Fibroblast of upper back skin (primary cell): ENCODE data around the gene DOK6.

ENCODE experiments used
- DNase-seq: peaks from one replicate; pipeline ENCODE4 v3.0.0-alpha.2; 2013

DOK6 gene

DNA sequence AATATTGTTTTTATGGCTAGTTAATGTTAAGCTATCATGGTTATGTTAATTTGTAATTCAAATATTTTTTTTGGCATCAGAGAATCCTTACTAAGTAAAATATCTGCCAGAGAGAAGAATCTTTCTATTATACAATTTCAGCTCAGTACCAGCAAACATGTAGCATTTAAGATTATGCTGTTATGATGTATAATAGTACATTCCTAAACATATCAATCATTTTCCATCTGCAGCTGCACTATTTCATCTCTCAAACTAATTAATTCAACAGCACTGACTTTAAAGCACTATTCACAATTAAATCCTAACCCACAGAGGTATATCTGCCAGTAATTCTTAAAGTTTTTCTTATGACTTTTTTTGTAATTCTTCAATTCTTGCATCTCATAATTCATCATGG, 296.4 kb downstream of the DOK6 start:
- DNase-seq: no peak

DNA sequence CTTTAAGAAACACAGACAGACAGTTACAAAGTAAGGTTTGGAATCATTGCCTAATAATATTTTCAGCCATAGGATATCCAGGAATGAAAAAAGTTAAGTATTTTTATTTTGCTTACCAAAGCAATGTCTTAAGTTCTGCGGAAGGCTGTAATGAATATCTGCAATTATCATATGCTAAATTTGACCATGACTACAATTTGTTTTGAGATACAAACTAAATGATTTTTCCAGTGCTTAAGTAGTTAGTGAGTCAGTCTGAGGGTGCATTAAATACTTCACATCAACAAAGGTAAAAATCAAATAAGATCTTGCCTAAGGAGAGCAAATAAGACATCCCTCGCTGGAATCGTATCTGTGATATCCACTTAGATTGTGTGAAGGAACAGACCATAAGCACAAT, 297.0 kb downstream of the DOK6 start:
- no peak for DNase-seq

DNA sequence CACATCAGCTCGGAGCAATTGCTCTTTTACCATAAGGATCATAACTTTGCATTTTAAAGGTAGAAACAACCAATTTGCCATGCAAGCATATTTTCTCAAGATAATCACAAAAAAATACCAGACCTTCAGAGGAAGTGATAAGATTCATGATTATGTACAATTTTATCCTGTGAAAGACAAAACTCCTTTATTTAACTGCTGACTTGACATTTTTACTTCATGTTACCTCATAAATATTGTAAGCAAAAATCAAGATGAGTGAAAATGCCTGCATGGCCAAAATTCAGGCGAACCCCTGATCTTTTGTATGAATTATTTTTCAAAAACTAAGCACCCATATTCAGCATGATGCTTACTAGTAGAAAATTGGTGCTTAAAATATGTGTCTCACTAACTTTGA, 300.6 kb downstream of the DOK6 start:
- DNase-seq: no peak

DNA sequence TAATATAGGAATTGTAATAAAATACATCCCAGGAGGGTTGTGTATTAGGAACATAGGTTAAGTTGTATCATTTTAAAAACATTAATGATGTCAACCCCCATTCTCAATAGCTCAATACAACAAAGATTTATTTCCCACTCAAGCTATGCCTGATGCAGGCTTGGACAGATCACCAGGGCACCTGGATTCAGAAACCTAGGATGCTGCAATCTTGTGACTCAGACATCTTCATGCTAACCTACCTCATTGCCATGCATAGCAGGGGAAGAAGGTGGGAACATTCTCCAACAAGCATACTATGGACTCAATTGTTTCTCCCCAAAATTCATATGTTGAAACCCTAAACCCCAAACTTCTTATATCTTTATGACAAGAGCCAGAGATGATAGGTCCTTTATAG, 302.8 kb downstream of the DOK6 start:
- no peak for DNase-seq

DNA sequence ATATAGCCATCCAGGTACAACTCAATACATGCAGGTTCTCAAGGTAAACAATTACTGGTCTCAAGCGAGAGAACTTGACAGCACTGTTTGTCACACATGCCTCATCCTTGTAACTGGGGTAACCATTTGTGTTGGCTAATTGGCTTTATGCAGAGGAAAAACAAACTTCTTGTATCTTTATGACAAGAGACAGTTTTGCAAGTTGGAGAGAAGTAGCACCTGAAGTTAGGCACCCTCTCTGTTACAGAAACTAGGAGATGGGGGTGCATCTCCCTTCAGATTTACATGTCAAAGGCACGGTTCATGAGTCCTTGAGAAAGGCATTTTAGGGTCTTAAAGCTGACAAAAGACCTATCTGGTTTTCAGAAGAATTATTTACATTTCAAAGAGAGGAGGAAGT, 305.3 kb downstream of the DOK6 start:
- no peak for DNase-seq

DNA sequence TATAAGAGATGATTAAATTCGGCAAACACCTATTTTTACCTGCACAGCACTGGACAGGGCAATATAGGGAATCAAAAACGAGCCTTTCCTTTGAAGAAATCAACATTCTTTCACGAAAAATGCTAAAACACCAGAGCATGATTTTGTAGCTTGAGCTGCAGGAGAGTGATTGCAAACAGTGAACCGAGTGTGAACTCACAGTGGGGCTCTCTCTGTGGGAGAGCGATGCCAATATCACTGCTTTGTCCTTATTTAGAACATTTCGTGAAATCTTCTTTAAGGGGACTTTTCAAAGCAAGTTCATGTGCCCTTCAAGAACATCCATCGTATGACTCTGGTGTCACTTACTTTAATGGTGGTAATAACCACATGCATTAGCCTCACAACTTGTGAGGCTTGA, 308.2 kb downstream of the DOK6 start:
- no peak for DNase-seq

DNA sequence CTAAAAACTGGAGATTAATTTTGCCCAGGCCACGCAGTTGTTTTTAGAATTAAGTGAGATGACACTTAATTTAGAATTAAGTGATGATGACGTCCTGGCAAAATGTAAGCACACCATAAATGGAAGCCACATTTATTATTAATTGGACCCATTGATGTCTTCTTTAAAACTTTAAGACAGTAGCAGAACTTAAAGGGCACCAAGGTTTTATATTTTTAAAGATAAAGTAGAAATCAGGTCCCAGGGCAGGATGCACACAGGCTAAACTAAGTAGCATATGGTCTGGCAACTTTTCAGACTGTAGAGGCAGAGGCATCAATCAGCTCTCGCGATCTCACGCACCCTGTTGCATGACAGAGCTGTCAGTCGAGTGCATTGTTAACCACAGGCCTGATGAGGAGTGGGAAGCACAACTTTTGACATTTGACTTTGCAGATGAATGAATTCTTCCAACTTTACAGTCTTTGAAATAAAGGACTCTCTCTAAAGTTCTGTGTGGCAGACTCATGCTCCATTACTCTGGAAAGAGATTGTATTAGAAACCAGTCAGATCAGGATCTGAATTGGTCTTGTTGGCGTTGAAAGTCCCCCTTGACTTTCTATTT, 314.6 kb downstream of the DOK6 start:
- DNase-seq: peak; percentile 25

DNA sequence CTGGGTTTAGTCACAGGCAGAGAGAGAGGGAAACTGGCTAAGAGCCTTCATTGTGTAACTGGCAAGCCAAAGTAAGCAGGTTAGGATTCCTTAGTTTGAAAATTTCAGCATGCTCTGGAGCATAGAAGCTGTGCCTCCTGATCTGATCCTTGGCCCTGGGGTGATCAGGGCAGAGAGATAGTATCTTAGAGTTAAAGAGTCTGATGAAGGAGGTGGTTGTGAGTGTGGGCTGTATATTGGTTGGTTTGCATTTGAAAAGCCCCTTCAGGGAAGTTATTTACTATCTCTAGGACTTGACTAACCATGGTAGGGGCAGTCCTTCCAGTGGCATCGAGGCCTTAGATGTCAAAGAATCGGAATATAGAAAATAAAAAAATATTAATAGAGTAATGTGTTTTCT, 316.9 kb downstream of the DOK6 start:
- DNase-seq: no peak

DNA sequence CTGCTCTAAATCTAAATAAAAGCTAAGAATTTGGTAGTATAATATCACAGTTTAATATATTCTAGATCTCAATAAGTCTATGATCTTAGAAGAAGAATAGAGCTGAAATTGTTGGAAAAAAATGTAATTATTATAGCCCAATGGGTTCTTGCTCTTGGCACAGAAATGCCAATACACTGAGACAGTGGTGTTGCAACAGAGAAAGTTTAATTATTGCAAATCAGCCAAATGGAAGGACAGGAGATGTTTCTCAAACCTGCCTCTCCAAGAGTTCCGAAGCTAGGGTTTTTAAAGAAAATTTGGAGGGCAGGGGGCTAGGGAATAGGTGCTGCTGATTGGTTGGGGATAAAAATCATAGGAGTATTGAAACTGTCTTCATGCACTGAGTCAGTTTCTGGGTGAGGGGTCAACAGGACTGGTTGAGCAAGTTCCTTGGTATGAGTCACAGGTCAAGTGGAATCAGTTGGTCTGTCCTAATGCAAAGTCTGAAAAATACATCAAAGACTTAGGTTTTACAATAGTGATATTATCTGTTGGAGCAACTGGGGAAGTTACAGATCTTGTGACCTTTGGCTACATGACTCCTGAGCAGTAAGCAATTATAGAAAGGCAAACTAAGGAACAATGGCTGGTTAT, 318.3 kb downstream of the DOK6 start:
- DNase-seq: no peak

DNA sequence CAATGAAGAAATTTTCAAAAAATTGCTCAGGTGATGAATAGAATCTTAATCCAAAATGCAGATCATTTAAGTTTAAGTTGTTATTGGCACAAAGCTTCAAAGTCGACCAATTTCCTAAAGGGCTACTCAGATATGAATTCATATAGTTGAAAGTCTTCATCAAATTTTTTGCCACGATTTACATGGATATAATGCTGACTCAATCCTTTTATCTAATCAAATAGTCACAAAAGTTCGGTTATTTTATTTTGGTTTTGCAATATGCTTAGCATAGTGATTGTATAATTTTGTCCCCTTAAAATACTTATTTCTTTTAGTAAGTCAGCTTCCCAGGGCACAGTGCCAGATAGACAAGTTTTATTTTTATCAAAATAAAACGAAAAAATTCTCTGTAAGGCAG, 319.7 kb downstream of the DOK6 start:
- DNase-seq: no peak

DNA sequence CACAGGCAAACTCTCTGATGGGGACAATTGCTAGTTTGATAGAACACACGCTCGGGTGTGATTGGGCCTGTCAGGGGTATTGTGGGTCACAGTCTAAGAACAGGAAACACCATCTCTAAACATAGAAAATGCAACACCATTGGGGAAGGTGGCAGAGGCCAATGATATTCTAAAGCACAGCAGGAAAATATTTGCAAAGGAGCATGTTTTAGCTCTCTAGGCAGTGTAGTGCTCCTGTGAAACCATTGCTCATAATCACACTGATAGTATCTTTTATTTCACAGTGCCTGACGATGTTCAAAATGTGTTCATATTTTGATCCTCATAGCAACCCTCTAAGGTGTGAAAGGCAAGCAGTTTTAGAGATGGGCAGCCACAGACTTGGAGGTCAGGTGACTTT, 322.7 kb downstream of the DOK6 start:
- no peak for DNase-seq

DNA sequence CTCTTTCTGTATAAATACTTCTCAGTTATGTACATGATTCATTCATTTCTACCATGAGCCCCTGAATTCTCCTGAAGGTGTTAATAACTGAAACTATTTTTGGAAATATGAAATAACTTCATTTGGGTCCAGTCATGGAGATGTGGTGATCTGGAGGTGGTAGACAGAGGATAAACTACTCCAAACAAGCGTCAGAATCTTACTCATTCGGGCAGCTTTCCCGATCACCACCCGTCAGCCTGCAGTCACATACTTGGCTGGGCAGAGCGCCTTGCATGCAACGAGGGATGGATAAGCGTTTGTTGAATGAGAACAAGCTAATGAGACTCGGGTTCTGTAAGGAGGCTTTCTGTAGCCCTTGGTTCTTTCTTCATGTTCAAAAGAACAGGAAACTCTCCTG, 324.3 kb downstream of the DOK6 start:
- DNase-seq: no peak

DNA sequence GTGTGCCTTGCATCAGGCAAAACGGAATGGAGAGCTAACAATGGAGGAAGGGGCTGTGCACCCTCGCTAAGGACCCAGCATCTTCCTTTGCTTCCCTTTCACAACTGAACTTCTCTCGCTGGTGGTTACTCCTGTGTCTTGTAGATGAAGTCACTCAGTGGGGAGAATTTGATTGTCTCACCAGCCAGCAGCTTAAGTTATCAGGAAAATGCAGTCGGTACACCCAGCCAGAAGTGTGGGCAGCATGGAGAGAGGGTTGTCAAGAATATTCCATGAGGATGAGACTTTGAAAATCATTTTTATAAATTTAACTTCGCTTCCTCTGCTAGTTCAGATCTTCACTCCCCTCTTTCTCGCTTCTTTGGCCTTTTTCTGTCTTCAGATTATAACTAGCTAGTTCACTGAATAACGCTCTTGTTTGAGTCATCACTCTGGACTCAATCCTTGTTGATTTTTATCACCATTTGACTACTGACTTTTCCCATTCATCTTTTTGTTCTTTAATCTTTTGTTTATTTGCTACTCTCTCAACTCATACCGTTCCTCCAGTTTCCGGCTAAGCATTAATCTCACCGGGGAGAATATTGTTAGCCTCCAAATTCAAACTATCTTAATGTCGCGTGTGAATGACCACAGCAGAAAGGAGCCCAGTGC, 325.3 kb downstream of the DOK6 start:
- no peak for DNase-seq

DNA sequence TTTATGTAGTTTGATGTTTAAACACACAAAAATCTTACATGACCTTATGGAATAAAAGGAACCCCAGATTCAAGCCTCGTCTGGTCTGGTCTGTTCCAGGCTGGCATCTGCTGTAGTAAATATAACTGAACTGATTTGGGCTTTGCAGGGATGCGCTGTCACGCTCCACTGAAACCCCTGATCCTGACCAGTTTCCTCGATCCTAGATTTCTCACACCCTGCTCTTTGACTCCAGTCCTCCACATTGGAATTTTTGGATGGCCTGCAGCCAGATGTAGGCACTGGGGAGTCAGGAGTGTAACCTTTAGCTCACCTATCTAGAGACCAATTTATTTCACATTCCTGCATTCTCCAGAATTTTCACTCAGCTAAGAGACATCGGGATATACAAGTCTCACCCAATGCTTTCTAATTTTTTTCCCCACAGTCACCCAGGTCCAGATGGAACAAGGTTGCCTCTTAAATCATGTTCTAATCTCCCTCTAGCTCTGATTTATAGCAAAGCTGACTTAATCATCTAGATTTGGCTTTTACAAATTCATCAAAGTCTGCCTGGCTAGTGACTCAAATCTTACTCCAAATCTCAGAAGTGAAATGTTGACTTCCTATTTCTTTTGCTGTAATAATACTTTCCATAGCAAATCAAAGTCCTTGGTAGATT, 327.4 kb downstream of the DOK6 start:
- peak; percentile 72 for DNase-seq

DNA sequence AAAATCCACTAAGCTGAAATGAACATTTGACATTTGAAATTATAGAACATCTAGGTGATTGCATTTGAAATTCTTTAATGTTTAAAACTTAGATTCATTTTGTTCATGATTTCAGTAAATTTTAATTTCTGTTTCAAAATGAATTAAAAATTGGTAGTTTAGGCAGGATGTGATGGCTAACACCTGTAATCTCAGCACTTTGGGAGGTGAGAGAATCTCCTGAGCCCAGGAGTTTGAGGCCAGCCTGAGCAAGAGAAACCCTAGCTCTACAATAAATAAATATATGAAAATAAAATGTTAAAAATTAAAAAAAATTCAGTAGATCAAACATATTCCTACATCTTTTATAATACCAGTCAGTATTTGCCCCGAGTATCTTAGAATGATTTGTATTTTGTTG, 330.0 kb downstream of the DOK6 start:
- no peak for DNase-seq

DNA sequence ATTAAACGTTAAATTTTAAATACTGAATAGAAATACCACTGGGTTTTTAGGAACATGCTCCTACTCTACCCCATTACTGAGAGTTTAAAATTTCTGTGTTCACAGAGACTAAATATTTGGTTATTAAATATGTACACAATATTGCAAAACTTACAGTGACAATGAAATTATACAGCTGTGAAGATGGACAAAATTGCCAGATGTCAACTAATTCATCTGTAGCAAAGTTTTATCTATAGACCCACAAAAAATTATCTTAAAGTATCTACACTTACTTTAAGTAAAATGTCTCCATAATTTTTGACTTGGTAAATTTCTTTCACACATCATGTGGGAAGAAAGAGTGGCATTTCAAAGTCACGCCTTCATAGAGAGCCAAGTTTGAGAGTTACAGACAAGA, 333.8 kb downstream of the DOK6 start:
- DNase-seq: no peak

DNA sequence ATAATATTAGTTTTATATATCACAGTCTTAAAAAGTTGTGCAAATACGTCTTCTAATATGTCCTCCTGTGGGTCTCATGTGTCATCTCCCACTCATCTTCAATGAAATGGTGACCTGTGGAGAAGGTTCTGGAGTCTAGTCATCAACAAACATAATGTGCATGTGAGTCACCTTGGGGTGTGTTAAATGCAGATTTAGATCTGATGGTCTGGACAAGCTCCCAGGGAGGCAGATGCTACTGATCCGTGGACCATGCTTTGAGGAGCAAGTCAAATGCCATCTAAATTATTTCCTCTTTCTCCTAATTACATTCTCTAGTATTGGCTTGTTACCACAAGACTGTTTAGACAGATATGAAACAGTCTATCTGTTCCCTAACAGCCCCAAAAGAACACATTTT, 336.0 kb downstream of the DOK6 start:
- peak; percentile 7 for DNase-seq

DNA sequence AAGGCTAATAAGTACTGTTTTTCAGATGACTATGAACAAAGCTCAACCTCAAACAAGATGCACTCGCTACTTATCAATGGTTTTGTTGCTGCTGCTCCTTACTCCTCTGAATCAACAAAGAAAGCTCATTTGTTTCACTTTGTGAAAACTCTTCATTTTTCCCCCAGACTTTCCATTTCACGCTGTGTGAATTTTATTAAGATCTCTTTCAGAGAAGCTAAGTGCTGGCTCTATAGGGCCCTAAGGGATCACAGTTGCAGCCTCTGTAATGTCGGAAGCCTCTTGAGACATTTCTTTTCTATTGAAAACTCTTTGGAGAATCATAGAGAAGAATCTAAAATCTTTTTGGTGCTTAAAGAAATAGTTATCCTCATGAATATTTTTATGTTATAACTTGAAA, 337.2 kb downstream of the DOK6 start:
- no peak for DNase-seq

DNA sequence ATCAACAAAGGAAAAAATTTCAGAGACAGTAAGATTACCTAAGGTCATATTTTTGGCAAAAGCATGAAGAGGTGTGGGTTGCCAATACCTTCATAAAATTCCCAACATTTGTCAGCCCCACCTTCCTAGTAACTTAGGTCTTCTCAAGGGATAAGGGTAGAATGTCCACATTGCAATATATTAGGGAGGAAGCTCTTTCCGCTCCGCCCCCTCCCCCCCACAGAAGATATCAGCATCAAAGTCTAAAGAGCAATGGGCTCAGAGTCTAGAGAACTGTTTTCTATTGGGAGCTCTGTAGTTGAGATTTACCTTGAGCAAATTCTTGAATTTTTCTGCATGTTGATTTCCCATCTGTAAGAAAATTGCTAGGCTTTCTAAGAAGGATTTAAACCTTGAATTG, 346.7 kb downstream of the DOK6 start:
- no peak for DNase-seq

DNA sequence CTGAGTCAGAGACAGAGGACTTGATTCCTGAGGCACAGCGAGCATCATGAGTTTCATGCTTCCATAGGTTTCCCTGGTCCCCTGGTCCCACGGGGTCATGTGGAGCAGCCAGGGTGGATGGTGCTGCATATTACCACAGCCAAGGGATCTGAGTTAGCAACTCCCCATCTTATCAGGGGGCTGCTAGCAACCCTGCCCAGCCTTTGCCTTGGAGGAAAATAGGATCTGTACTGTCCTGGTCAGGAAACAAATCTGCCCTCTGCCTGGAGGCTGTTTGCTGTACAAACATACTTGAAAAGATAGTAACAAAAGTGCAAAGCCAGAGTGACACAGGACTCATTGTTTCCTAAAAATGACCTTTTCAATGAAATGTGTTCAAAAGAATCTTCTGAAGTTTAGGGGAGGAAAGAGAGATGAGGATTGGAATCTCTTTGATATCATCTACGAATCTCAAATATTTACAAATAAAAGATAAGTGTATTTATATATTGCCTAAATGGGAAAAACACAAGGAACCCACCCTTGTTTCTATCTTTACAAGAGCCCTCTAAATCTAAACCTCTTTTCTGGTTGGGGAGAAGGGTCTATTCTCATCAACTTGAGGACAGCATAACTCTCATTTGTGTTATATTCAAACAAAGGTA, 352.2 kb downstream of the DOK6 start:
- DNase-seq: no peak

DNA sequence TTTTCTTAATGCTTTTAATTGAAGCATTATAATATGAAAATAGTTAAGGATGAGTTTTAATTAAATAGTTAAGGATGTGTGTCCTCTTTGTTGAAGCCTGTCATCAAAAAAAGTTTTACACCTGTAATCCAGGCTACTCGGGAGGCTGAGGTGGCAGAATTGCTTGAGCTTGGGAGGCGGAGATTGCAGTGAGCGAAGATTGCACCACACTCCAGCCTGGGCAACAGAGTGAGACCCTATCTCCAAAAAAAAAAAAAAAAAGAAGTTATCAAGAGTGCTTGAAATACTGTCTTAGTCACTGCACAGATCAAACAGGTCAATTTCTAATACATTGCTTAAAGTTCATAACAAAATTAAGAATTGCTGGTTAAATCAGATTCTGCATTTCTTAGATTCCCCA, 353.4 kb downstream of the DOK6 start:
- DNase-seq: no peak

DNA sequence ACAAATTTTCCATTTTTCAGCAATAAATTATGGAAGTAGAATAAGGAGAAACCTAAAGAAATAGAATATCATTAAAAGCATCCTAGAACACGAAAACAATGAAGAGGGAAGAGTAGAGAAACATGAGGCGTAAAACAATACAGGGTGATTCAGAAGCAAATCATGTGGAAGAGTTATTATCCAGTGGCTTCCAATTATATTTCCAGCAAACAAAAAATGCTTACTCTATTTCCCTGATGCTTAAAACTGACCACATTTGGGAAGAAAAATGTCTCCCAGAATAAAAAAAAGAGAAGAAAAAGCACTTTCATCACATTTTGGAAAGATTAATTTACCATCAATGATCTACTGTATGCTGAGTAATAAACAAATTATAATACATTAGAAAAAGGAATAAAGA, 354.4 kb downstream of the DOK6 start:
- DNase-seq: peak; percentile 10

DNA sequence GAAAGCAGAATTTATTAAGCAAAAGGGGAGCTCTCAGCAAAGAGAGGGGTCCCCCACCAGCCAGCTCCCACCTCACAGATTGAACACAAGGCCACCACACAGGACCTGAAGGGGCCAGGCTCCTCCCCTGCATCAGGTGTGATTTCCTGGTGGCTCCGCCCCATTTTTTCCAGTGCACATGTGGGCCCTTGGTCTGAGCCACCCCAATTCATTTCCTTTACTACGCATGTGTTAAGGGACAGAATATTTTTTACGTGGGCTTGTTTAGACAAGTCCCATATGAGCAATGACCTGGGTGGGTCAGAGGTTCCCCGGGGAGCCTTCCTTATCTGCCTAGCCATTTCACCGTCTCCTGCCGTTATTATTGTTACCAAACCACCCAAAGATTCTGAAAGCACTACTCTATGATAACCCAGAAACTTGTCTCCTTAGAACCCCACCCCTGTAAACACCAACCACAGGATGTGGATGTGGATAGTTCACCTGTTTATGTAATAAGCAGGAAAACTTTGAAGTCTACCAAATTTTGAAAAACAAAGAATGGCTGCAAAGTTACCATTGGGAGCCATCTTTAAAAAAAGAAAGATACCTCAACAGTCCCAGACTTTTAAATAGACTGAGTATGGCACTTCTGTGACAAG, 355.3 kb downstream of the DOK6 start:
- no peak for DNase-seq
